GM18505 (cell line): ENCODE measurements around the gene PTK6.
A peak's percentile ranks its signal among the peaks of the same experiment; 100 is the strongest.

Experiments used
- ATAC-seq: cut with Tn5 transposase; IDR thresholded peaks from one replicate; pipeline ENCODE4 v1.9.1; 2021; ENCODE audit not compliant: unreplicated experiment
- POLR2A ChIP-seq: IDR thresholded peaks from 4 replicates; pipeline ENCODE4 v1.6.1; 2011; ENCODE audit warnings: borderline replicate concordance; ENCODE audit not compliant: insufficient read depth, insufficient read length; ENCODE audit errors: extremely low read depth

PTK6 gene

DNA sequence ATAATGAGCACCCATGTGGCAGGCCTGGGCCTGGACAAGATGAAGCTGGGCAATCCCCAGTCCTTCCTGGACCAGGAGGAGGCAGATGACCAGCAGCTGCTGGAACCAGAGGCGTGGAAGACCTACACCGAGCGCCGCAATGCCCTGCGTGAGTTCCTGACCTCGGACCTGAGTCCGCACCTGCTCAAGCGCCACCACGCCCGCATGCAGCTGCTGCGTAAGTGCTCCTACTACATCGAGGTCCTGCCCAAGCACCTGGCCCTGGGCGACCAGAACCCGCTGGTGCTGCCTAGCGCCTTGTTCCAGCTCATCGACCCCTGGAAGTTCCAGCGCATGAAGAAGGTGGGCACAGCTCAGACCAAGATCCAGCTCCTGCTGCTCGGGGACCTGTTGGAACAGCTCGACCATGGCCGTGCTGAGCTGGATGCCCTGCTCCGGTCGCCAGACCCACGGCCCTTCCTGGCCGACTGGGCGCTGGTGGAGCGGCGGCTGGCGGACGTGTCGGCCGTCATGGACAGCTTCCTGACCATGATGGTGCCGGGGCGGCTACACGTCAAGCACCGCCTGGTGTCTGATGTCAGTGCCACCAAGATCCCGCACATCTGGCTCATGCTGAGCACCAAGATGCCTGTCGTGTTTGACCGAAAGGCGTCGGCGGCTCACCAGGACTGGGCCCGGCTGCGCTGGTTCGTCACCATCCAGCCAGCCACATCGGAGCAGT, 18.6 kb upstream of the PTK6 start:
- TF ChIP-seq POLR2A = no peak
- no peak for ATAC-seq

- no peak for TF ChIP-seq POLR2A
- no peak for ATAC-seq
Measured at GRCh38 chr20:63554361-63555278, 17.4 kb upstream of the PTK6 start.

DNA sequence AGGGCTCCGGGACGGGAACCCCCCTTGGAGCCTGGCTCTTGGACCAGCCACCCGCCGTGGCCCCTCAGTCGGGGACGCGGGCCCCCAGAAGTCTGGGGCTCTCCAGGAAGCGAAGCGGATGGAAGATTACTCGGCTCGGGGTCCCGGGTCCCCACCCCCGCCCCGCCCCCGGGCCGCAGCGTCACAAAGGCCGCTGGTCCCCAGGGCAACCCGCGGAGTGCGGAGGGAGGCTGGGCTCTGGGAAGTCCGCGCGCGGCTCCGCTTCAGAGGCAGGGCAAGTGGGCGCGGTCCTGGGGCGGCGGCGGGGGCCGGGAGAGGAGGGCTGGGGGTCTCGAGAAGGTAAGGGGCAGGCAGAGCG, 16.7 kb upstream of the PTK6 start, which contains the start of gene FNDC11:
Gene FNDC11 (plus strand): TSS at position 227 of the 358 bp plus-strand sequence. CDS start 1,505 bp downstream, outside the sequence.
- TF ChIP-seq POLR2A = no peak
- ATAC-seq = peak; percentile 26

- peak; percentile 49 for ATAC-seq
- TF ChIP-seq POLR2A = no peak
Measured at GRCh38 chr20:63553251-63553932, 16.2 kb upstream of the PTK6 start.

- peak; percentile 20 for TF ChIP-seq POLR2A
- peak; percentile 32 for ATAC-seq
Measured at GRCh38 chr20:63552481-63553249, 15.5 kb upstream of the PTK6 start.

DNA sequence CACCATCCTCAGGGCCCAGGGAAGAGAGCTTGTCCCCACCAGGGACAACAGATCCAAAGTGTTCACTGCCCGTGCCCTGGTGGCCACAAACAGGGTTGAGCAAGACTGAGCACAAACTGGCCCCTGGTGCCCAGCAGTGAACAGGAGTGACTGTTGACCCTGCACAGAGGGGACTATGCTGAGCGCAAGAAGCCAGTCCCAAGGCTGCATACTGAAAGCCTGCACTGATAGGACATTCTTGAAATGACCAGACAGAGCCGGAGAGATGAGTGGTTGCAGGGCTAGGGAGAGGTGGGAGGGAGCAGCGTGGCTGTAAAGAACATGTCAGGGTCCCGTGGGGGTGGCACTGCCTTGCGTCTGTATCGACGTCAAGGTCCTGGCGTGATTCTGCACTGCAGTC, 13.9 kb upstream of the PTK6 start:
- TF ChIP-seq POLR2A = no peak

GRCh38 chr20:63549679-63550282, 12.6 kb upstream of the PTK6 start:
- no peak for ATAC-seq
- TF ChIP-seq POLR2A = no peak

More for the DNA sequence above, 13.9 kb upstream of the PTK6 start:
- ATAC-seq = no peak

DNA sequence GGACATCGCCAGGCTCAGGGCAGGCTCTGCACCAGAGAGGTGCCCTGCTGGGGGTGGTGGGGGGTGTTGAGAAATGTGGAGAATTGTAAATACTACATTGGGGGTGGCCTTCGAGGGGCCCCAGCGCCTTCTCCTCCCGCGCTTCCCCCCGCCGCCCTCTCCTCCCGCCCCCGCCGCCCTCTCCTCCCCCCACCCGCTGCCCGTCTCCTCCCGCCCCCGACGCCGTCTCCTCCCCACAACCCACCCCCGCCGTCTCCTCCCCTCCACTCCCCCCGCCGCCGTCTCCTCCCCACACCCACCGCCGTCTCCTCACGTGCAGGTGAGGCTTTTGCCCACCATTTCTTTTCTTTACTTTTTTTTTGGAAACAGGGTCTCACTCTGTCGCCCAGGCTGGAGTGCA, 11.8 kb upstream of the PTK6 start:
- no peak for ATAC-seq
- no peak for TF ChIP-seq POLR2A

DNA sequence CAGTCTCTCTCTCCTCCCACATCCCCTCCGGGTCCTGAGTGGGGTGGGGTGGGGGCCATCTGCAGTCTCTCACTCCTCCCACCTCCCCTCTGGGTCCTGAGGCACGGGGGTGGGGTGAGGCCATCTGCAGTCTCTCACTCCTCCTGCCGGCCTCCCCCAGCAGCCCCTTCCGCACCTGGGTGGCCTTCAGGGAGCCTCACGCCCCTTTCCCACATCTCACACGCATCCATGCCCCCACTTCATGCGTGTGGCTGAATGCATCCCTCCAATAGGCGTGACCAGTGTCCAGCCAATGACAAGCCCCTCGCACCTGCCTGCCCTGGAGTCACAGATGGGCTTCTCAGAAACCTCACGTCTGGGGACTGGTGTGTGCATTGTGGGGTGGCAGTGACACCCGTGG, 11.4 kb upstream of the PTK6 start:
- no peak for ATAC-seq
- TF ChIP-seq POLR2A = no peak

- ATAC-seq = no peak
- no peak for TF ChIP-seq POLR2A
Measured at GRCh38 chr20:63547725-63548480, 10.7 kb upstream of the PTK6 start, which contains the start of gene SRMS. TSS of gene SRMS (minus strand) at chr20:63547749. CDS start at chr20:63547463, 286 bp downstream.

DNA sequence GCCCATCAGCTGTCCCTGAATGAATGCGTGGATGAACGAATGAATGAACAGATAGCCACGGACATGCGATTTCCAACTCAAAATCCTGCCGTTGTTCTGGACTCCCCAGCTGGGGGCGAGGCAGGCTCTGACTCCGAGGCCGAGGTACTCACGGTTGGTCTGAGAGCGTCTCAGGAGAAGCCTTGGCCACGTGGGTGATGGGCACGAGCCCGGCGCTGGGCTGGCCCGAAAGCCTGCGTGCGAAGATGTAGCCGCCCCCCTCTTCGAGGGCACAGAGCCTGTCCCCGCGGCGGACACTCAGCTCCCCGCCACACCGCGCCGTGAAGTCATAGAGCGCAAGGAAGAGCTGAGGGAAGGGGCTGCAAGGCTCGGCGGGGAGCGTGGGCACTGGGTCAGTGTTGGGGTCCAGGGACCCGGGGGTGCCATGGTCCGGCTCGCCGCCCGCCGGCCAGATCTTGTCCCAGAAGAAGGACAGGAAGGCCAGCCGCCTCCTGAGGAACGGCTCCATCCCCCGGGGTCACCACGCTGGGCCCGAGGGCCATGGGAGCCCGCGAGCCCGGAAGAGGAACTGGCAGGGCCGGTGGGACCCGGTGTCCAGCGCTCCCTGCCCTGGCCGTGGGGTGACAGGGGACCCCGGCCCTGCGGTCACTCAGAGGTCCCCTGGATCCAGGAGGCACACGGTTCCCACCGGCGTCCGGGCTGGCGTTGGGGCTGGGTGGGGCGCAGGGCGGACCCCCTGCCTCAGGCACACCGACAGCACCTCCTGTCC, 10.0 kb upstream of the PTK6 start:
- no peak for ATAC-seq
- TF ChIP-seq POLR2A = no peak

- no peak for ATAC-seq
- TF ChIP-seq POLR2A = no peak
Measured at GRCh38 chr20:63546256-63546955, 9.2 kb upstream of the PTK6 start.
